Esophagus squamous epithelium (tissue), 5 donors: Measurements from ENCODE around the gene STAP1. TPM values are rescaled to one million over a fixed set of nuclear protein-coding genes. Genes with fewer than 3 reads are reported as not detected.
"Not testable (repeated sequence)": the region's sequence is repeated elsewhere in the genome, so short reads cannot be mapped to it uniquely, and the experiment has no call there.

ENCODE experiments used
- DNase-seq: peaks from one replicate; lab custom pipeline; 2025; lab: John Stamatoyannopoulos, UW
- H3K27ac ChIP-seq, 4 donors: fragments of 200-600 bp; sonication (generic); one replicate each; pipeline ENCODE4 v1.5.1; 2016 to 2019; ENCODE audit warnings: mild to moderate bottlenecking in 1 of 4
- H3K27me3 ChIP-seq, 4 donors: fragments of 200-600 bp; sonication (generic); 1 replicate in 3 of 4; 2 replicates in 1 of 4; pipeline versions ENCODE4 v1.5.1 to v1.6.0; 2017 to 2021; ENCODE audit warnings: antibody characterized with exemption in 1 of 4
- H3K36me3 ChIP-seq, 3 donors: fragments of 200-600 bp; sonication (generic); one replicate each; pipeline ENCODE4 v1.5.1; 2016 to 2019
- H3K4me1 ChIP-seq, 3 donors: fragments of 200-600 bp; sonication (generic); one replicate each; pipeline ENCODE4 v1.5.1; 2017 to 2019
- H3K4me3 ChIP-seq, 4 donors: fragments of 200-600 bp; sonication (generic); 1 replicate in 3 of 4; 2 replicates in 1 of 4; pipeline ENCODE4 v1.5.1; 2016 to 2019; ENCODE audit warnings: mild to moderate bottlenecking in 2 of 4, moderate library complexity in 1 of 4
- H3K9me3 ChIP-seq, 3 donors: fragments of 200-600 bp; sonication (generic); one replicate each; pipeline ENCODE4 v1.5.1; 2016 to 2019
- POLR2A ChIP-seq, 4 donors: fragments of 450-650 bp; IDR thresholded peaks; one replicate each; pipeline ENCODE4 v1.6.1; 2017; ENCODE audit warnings: antibody characterized with exemption in 4 of 4, mild to moderate bottlenecking in 4 of 4, moderate library complexity in 3 of 4
- WGBS, 2 donors: methylation state at CpG; one replicate each; pipeline ENCODE4 v1.1.5; 2018; 5-methylcytosine and 5-hydroxymethylcytosine counted together
- intact Hi-C: fragments of 100-400 bp; cut with DNase I; formaldehyde crosslinking; loops from one replicate; pipeline ENCODE4 v1.15.0; 2022
- total RNA-seq, 4 donors: library from RNA; depleted of rRNA; stranded (reverse); fragments of >200 nt; gene quantifications; one replicate each; pipeline ENCODE4 v1.1.0, GENCODE V29; 2016
- TF ChIP-seq, protein P1 (sequence below), 6 experiments: fragments of 450-650 bp in 4 of 6; fragments of 200-600 bp in 2 of 6; sonication (generic) in 2 of 6; IDR thresholded peaks; one replicate each; pipeline ENCODE4 v1.5.1; 2016 to 2019; ENCODE audit warnings: antibody characterized with exemption in 6 of 6, mild to moderate bottlenecking in 4 of 6, moderate library complexity in 4 of 6
- donor health status: DM: yes; HTN: yes; CAD: no.

STAP1 gene
- total RNA-seq, 4 donors from 2014 or later = 1.7 TPM; not detected in 3

DNA sequence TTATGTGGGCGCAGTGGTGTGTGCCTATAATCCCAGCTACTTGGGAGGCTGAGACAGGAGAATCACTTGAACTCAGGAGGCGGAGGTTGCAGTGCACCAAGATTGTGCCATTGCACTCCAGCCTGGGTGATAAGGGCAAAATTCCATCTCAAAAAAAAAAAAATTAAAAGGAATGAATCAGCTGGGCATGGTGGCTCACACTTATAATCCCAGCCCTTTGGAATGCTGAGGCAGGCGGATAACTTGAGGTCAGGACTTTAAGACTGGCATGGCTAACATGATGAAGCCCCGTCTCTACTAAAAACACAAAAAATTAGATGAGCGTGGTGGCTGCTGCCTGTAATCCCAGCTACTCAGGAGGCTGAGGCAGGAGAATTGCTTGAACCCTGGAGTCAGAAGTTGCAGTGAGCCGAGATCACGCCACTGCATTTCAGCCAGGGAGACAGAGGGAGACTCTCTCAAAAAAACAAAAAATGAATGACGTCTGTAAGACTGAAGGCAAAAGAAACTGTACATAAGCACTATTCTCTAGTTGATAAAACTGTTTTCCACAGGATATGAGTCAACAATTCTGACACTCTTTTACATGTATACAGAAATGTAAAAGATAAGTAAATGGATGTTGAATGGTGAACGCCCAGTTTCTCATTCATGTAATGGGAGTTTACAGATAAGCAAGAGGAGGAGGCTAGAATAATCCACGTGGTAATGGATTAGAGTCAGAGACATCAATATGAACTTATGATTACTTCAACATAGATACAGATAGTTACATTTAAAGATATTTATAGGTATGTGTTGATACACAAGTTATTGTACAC, 35.5 kb upstream of the STAP1 start:
- no peaks in the 10 kb centered on the region for H3K9me3 ChIP-seq
- no peak overlapping the region for H3K27ac ChIP-seq
- TF ChIP-seq, protein P1, sequence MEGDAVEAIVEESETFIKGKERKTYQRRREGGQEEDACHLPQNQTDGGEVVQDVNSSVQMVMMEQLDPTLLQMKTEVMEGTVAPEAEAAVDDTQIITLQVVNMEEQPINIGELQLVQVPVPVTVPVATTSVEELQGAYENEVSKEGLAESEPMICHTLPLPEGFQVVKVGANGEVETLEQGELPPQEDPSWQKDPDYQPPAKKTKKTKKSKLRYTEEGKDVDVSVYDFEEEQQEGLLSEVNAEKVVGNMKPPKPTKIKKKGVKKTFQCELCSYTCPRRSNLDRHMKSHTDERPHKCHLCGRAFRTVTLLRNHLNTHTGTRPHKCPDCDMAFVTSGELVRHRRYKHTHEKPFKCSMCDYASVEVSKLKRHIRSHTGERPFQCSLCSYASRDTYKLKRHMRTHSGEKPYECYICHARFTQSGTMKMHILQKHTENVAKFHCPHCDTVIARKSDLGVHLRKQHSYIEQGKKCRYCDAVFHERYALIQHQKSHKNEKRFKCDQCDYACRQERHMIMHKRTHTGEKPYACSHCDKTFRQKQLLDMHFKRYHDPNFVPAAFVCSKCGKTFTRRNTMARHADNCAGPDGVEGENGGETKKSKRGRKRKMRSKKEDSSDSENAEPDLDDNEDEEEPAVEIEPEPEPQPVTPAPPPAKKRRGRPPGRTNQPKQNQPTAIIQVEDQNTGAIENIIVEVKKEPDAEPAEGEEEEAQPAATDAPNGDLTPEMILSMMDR (IDR thresholded peaks at IDR 0.05) = no peak
- no peak for TF ChIP-seq POLR2A (IDR thresholded peaks at IDR 0.05)
- no peaks in the 10 kb centered on the region for H3K4me1 ChIP-seq
- DNase-seq = no peak
- intact Hi-C loops = no loop called here
- H3K36me3 ChIP-seq = peaks cover 0 to 43% (median 4%) of the 10 kb centered on the region in 3 donors
- H3K4me3 ChIP-seq = no peak overlapping the region
- no peaks in the 10 kb centered on the region for H3K27me3 ChIP-seq
- 83 to 87% methylated on average over 10 of the region's 10 CpGs for WGBS, 2 donors

DNA sequence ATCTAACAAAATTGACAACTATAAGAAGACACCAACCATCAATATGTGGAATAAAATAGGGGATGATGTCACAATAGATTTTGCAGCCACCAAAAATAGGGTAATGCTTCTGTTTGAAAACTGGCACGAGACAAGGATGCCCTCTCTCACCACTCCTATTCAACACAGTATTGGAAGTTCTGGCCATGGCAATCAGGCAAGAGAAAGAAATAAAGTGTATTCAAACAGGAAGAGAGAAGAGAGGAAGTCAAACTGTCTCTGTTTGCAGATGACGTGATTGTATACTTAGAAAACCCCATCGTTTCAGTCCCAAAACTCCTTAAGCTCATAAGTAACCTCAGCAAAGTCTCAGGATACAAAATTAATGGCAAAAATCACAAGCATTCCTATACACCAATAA, 34.4 kb upstream of the STAP1 start:
- peaks cover 0 to 44% (median 0%) of the 10 kb centered on the region in 3 donors for H3K36me3 ChIP-seq
- H3K27ac ChIP-seq, H3K27me3 ChIP-seq, H3K4me3 ChIP-seq, H3K9me3 ChIP-seq, DNase-seq, intact Hi-C loops, H3K4me1 ChIP-seq: not testable (repeated sequence)
- 64 to 75% methylated on average over 3 of the region's 3 CpGs for WGBS, 2 donors

DNA sequence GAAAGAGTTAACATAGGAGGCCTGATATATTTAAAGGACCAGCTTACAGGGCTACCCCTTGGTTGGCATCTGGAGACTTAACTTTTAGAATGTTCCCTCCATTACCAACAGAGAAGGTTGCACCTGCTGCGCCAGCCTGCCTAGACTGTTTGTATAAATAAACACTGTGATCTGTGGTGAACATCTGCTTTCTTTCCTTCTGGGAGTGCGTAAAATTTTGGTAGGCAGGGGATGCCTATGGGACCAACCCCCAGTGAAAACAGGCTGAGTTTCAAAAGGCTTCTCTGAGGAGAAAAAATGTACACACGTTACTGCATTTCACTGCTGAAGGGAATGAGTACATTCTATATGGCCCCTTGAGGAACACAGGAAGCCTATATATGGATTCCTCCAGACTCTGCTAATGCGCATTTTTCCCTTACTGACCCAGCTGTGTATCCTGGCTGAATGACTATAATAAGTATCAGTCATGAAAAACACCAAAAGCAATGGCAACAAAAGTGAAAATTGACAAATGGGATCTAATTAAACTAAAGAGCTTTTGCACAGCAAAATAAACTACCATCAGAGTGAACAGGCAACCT, 27.1 kb upstream of the STAP1 start:
- Histone ChIP-seq H3K4me3 (no peak overlapping the region), H3K4me1 (no peaks in the 10 kb centered on the region), H3K36me3 (peaks cover 0 to 82% (median 0%) of the 10 kb centered on the region in 3 donors), H3K9me3 (no peaks in the 10 kb centered on the region), H3K27ac (no peak overlapping the region), H3K27me3 (no peaks in the 10 kb centered on the region)
- TF ChIP-seq POLR2A (IDR thresholded peaks at IDR 0.05) = no peak
- TF ChIP-seq, protein P1 (IDR thresholded peaks at IDR 0.05) = no peak
- DNase-seq = no peak
- 87 to 94% methylated on average over 4 of the region's 4 CpGs for WGBS, 2 donors
- intact Hi-C loops = no loop called here

DNA sequence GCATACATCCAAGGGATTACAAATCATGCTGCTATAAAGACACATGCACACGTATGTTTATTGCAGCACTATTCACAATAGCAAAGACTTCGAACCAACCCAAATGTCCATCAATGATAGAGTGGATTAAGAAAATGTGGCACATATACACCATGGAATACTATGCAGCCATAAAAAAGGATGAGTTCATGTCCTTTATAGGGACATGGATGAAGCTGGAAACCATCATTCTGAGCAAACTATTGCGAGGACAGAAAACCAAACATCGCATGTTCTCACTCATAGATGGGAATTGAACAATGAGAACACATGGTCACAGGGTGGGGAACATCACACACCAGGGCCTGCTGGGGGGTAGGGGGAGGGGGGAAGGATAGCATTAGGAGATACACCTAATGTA, 26.1 kb upstream of the STAP1 start:
- 84 to 93% methylated on average over 4 of the region's 4 CpGs for WGBS, 2 donors
- H3K27ac ChIP-seq, DNase-seq, H3K4me3 ChIP-seq, H3K27me3 ChIP-seq, H3K9me3 ChIP-seq, intact Hi-C loops, H3K4me1 ChIP-seq: not testable (repeated sequence)
- H3K36me3 ChIP-seq = peaks cover 0 to 91% (median 2%) of the 10 kb centered on the region in 3 donors

DNA sequence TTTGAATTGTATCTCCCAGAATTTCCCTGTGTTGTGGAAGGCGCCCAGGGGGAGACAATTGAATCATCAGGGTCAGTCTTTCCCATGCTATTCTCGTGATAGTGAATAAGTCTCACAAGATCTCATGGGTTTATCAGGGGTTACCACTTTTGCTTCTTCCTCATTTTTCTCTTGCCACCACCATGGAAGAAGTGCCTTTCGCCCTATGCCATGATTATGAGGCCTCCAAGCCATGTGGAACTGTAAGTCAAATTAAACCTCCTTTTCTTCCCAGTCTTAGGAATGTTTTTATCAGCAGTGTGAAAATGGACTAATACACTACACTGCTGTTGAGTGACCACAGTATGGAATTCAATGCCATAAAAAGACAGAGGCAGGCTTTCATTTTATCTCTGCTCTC, 25.4 kb upstream of the STAP1 start:
- Histone ChIP-seq H3K27me3 (no peaks in the 10 kb centered on the region), H3K9me3 (no peaks in the 10 kb centered on the region), H3K27ac (no peak overlapping the region), H3K4me3 (no peak overlapping the region), H3K4me1 (no peaks in the 10 kb centered on the region), H3K36me3 (peaks cover 0 to 98% (median 4%) of the 10 kb centered on the region in 3 donors)
- DNase-seq = no peak
- intact Hi-C loops = no loop called here
- WGBS, 2 donors = 98% methylated on average over 3 of the region's 3 CpGs
- TF ChIP-seq, protein P1 (IDR thresholded peaks at IDR 0.05) = no peak
- no peak for TF ChIP-seq POLR2A (IDR thresholded peaks at IDR 0.05)

DNA sequence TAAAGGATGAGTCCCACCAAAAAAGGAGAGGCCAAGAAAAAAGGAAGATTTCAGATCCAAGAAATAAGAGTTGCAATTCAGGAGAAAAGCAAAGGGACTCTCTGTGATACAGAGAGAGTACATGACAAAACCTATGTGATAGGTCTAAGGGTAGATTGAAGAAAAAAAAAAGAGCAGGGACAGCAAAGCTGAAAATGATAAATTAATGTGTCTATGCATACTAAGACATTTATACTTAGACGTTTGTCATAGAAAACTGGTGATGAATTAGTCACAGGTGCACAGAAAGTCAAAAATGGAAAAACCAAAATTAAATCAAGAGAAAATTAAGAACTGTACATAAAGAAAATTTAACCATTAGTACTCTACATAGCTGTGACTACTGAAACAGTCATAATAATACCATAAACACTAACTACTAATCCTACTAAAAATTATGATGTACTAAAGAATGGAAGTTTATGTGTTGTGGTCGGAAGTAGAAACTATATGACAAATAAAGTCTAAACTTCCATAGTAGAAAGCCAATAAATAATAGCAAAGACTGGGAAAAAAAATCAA, 23.2 kb upstream of the STAP1 start:
- WGBS, 2 donors = 79 to 82% methylated on average over 2 of the region's 2 CpGs
- Histone ChIP-seq H3K9me3 (no peaks in the 10 kb centered on the region), H3K27me3 (no peaks in the 10 kb centered on the region), H3K36me3 (peaks cover 4 to 98% (median 4%) of the 10 kb centered on the region in 3 donors), H3K4me3 (no peak overlapping the region), H3K4me1 (no peaks in the 10 kb centered on the region), H3K27ac (no peak overlapping the region)
- DNase-seq = no peak
- intact Hi-C loops = no loop called here
- TF ChIP-seq POLR2A (IDR thresholded peaks at IDR 0.05) = no peak
- TF ChIP-seq, protein P1 (IDR thresholded peaks at IDR 0.05) = no peak
